Measurements from ENCODE around the gene SBF2. TPM values are rescaled to one million over a fixed set of nuclear protein-coding genes. Genes with fewer than 3 reads are reported as not detected.

Gene SBF2
- total and polyA plus RNA-seq, 2 of the 13 experiments (the other 11 are each of a cell fraction or from before 2014, with no cell fraction given) = 24.0 to 45.8 TPM

GRCh38 chr11:9972989-9973388, 321.0 kb downstream of the SBF2 start (continued):
- TF ChIP-seq HDAC2 (CRISPR knock-in tag; IDR thresholded peaks at IDR 0.05) (no peak), BCL6 (CRISPR knock-in tag; IDR thresholded peaks at IDR 0.05) (no peak), ZNF335 (CRISPR knock-in tag; IDR thresholded peaks at IDR 0.05) (no peak), HIVEP1 (CRISPR knock-in tag; IDR thresholded peaks at IDR 0.05) (no peak), ZNF878 (CRISPR knock-in tag; IDR thresholded peaks at IDR 0.05) (no peak), GATAD2A (CRISPR knock-in tag; IDR thresholded peaks at IDR 0.05) (peak; percentile 35; the same call in 1 of the 2 replicates), ZSCAN9 (CRISPR knock-in tag; IDR thresholded peaks at IDR 0.05; ENCODE audit: borderline replicate concordance) (0 out of 2 replicates have a peak, but pooled peaks have one; percentile 21), ZNF747 (CRISPR knock-in tag; IDR thresholded peaks at IDR 0.05; ENCODE audit: borderline replicate concordance) (no peak), THAP11 (CRISPR knock-in tag; IDR thresholded peaks at IDR 0.05) (no peak), KDM4B (CRISPR knock-in tag; IDR thresholded peaks at IDR 0.05) (no peak), PPARG (CRISPR knock-in tag; conservative IDR thresholded peaks at IDR 0.05) (peak; percentile 51), PAXIP1 (CRISPR knock-in tag; conservative IDR thresholded peaks at IDR 0.05) (no peak), ZNF17 (CRISPR knock-in tag; IDR thresholded peaks at IDR 0.05) (no peak), ZNF703 (CRISPR knock-in tag; IDR thresholded peaks at IDR 0.05; ENCODE audit: borderline replicate concordance) (no peak), U2AF1 (optimal IDR thresholded peaks at IDR 0.05; ENCODE audit: low read depth, low read length) (no peak), ZFP90 (CRISPR knock-in tag; IDR thresholded peaks at IDR 0.05; ENCODE audit: borderline replicate concordance) (no peak), MED8 (CRISPR knock-in tag; IDR thresholded peaks at IDR 0.05; ENCODE audit: insufficient replicate concordance) (no peak), CTCF (CRISPR knock-in tag; IDR thresholded peaks at IDR 0.05) (peak; percentile 79), SIX1 (CRISPR knock-in tag; IDR thresholded peaks at IDR 0.05; ENCODE audit: borderline replicate concordance) (no peak), STAT5B (CRISPR knock-in tag; IDR thresholded peaks at IDR 0.05) (no peak), ZNF639 (CRISPR knock-in tag; conservative IDR thresholded peaks at IDR 0.05) (no peak), ZNF33B (CRISPR knock-in tag; IDR thresholded peaks at IDR 0.05) (no peak), RARG (CRISPR knock-in tag; IDR thresholded peaks at IDR 0.05; ENCODE audit: low read depth) (no peak), SUZ12 (IDR thresholded peaks at IDR 0.05; ENCODE audit: low read depth, low read length) (no peak)
